GM19397 (cell line): Measurements from ENCODE around the gene FOSL1.
"Not testable (repeated sequence)": the region's sequence is repeated elsewhere in the genome, so short reads cannot be mapped to it uniquely, and the experiment has no call there.

Experiments used
- ATAC-seq: cut with Tn5 transposase; IDR thresholded peaks from one replicate; pipeline ENCODE4 v1.9.1; 2021; ENCODE audit warnings: mild to moderate bottlenecking, moderate library complexity; ENCODE audit not compliant: unreplicated experiment

Gene FOSL1

DNA sequence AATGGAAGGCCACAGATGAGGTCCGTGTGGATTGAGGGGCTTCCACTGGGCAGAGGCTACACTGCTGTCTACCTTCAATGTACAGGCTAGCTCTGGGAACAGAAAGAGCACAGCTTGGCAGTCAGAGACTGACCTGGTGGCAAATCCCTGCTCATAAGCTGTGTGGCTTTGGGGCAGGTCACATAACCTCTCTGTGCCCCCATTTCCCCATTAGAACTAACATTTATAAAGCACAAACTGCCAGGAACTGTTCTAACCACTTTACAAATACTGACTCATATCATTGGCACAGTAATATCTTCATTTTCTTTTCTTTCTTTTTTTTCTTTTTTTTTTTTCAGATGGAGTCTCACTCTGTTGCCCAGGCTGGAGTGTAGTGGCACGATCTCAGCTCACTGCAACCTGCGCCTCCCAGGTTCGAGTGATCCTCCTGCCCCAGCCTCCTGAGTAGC is 3.1 kb downstream of the FOSL1 start:
- no peak for ATAC-seq

DNA sequence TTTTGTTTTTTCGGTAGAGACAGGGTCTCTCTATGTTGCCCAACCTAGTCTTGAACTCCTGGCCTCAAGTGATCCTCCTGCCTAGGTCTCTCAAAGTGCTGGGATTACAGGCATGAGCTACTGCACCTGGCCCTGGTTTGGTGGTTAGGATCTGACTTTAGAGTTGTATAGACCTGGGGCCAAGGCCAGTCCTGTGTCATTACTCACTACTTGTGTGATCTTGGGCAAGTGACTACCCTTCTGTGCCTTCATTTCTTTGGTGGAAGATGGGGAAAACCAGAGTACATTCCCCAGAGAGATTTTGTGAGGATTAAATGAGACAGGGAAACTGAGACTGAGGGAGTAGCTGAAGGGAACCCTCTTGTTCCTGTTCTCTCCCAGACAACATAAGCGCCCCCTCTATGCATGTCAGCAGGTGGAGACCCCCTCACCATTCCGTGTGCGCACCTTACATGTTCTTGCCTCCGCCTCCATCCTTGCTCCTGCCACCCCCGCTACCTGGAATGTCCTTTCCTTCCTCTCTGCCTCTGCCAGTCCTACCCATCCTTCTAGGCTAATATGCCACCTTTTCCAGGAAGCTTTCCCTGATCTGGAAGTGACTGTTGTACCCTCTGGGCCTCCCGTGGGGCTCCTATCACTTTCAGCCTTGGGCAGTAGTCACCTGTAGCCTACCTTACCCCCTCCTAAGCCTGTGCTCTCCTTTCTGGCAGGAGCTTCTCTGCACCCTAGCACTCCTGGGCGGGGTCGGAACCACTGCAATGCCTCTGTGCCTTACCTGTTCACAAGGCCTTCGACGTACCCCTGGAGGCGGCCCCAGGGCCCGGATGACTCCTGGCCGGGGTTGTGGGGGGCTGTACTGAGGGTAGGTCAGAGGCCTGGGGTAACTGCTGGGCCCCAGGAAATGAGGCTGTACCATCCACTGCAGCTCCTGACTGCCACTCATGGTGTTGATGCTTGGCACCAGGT is 3.9 kb downstream of the FOSL1 start:
- ATAC-seq: no peak

DNA sequence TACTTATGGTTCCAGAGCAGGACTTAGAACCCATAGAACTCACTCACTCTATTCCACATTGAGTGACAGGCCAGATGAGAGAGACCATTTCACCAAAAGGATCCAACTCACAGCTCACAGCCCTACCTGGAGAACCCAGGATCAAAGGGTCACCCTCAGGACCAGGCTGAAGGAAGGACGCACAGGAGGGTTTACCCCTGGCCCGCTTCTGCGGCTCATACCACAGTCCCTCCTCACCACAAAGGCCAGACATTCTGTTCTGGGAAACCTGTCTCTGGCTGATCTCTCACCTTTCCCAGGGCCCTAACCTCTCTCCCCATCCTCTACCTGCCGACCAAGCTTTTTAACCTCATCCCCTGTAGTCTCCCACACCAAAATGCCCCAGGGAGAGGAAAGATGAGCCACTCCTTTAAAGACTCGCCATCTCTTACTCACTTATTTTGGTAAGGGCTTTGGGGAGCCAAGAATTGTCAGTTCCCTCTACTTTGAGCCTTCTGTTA is 4.7 kb downstream of the FOSL1 start:
- no peak for ATAC-seq

DNA sequence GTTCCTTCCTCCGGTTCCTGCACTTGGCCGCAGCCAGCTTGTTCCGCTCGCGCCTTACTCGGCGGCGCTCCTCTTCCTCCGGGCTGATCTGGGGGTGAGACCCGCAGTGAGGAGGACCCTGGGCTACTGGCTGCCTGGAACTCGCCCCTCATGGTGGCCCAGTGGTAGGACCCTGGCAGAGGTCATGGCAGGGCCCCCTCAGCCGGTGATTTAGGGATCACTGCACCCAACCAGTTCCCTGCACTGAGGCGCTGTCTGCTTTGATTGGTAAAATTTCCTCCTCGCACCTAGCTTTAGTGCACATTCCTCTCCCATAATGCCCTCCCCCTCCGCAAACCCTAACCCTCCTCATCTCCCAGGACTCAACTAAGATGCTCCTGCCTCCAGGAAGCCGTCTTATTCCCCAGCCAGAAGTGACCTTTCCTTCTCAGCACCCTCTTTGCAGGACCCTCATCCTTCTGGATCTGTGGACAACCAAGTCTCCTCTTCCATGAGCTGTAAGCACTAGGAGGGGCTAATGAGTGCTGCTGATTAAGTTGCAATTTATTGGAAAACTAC is 6.1 kb downstream of the FOSL1 start:
- no peak for ATAC-seq

DNA sequence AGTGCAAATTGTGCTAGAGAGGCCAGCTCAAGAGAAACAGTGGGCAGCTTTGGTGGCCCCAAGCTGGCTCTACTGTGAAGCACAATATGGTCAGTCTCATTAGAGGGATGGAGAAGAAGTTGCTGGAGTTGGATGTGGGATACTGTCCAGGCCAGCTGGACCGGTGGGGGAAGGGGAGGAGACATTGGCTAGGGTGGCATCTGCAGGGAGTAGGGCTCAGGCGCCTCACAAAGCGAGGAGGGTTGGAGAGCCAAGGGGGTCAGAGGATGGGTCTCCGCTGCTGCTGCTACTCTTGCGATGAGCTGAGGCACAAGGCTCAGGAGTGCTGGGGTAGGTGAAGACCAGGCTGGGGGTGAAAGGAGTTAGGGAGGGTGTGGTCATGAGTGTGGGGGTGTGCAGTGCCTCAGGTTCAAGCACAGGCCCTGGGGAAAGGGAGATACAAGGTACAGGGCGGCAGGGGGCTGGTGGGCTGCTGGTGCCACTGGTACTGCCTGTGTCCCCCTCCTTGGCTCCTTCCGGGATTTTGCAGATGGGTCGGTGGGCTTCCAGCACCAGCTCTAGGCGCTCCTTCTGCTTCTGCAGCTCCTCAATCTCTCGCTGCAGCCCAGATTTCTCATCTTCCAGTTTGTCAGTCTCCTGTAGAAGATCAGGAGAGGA is 7.4 kb downstream of the FOSL1 start:
- no peak for ATAC-seq

DNA sequence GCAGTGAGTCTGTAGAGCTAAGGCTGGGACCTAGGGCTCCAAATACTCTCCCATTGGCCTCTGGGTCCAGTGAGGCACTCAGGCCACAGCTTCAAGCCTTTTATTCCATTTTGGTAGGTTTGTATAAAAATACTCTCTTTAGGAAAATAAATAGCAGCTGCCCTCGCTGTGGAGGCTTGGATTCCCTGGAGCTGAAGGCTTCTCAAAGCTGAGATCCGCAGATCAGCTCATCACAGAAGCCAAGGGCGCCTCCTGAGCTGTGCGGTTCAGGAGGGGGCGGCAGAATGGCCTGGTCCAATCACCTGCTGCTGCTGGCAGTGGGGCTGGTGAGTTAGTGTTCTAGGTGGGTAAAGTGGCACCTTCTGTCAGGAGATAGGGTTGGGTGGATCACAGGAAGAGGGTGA is 8.0 kb downstream of the FOSL1 start:
- ATAC-seq: not testable (repeated sequence)

DNA sequence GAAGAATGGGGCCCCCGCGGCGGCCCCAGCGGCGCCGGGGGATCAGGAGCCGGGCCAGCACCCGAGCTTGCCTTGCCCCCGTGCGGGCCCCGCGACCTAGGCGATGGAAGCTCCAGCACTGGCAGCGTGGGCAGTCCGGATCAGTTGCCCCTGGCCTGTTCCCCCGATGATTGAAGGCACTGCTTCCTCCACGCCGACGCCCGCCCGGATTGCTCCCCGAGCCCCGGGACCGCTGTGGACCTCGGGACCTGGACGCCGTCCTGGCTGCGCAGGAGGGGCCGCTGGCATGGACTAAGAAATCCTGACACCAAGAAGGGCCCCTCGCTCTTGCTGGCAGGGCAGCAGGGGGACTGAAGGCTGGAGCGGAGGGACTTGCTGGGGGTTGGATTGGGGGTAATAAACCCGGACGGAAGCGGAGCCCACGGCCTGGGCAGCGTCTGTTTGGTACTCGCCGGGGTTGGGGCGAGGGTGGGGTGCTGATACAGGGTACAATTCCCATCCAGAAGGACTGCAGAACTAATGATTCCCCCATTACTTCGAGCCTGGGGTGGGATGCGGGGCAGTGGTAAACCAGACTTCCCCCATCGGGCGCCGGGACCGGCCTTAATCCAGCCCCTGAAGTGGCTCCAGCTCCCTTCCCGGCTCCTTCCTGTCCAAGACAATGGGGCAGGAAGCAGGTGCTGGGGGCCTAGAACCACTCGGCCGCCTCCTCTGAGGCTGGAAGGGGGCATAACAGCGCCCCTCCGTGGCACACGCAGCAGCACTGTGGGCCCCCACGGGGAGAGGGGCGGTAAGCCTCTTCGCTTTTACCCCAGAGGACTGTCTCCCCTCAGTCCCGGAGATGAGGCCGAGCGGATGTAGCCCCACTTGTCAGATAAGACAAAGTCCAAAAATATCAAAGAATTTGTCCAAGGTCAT is 8.7 kb downstream of the FOSL1 start:
- ATAC-seq: no peak

DNA sequence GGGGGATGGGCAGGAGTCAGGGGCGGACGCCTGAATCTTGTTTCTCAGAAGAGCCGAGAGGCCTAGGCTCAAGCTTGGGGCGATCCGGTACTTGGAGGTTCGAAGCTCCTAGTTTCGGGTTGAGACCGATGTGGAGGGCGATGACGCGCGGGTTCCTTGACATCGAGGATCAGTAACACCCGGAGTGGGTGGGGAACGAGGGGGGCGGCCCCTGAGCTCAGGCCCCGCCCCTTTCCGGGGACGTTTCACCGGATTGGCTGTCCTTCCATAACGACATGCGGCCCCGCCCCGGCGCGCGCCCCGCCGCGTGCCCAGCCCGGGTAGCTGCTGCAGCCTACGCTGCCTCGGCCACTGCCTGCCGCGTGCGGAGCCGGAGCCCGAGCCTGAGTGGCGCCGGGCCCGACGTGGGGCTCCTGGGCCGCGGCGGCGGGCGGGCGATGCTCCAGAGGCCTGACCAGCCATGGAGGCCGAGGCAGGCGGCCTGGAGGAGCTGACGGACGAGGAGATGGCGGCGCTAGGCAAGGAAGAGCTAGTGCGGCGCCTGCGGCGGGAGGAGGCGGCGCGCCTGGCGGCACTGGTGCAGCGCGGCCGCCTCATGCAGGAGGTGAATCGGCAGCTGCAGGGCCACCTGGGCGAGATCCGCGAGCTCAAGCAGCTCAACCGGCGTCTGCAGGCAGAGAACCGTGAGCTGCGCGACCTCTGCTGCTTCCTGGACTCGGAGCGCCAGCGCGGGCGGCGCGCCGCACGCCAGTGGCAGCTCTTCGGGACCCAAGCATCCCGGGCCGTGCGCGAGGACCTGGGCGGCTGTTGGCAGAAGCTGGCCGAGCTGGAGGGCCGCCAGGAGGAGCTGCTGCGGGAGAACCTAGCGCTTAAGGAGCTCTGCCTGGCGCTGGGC is 9.6 kb downstream of the FOSL1 start, which contains the start of gene CCDC85B:
Gene CCDC85B, plus strand, starts transcription at position 350 of the 895 bp plus-strand sequence. Its CDS starts 111 bp downstream, at position 461.
- ATAC-seq: peak; percentile 47

DNA sequence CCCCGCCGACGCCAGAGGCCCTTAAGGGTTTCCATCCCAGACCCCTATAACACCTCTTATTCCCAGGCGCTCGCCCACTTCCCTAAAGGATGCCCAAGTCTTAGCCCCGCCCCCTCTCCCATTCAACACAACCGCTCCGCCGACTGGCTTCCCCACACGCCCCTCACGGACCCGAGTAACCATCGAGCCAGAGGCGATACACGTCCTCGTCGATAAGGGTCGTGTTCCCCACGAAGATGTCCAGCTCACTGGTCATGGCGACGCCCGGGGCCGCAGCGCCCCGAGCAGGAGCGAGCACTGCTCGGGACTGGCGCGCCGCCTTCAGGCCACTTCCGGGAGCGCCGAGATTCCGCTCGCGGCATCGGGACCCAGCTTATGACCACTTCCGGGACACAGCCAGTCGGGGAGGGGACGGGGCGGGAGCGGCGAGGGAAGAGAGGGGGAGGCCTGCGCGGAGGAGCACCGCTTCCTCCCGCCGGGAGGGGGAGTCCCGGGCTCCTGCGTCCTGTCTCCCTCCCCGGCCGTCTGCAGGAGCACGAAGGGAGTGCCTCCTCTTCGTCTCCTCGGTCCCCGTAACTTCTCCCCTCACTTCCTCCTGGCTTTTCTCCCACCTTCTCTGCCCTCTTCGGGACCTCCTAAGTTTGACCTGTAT is 11.9 kb downstream of the FOSL1 start, which contains the start of gene FIBP:
Gene FIBP, minus strand, starts transcription at position 309 of the 652 bp plus-strand sequence. Its CDS starts 53 bp downstream, at position 256.
- peak; percentile 55 for ATAC-seq

DNA sequence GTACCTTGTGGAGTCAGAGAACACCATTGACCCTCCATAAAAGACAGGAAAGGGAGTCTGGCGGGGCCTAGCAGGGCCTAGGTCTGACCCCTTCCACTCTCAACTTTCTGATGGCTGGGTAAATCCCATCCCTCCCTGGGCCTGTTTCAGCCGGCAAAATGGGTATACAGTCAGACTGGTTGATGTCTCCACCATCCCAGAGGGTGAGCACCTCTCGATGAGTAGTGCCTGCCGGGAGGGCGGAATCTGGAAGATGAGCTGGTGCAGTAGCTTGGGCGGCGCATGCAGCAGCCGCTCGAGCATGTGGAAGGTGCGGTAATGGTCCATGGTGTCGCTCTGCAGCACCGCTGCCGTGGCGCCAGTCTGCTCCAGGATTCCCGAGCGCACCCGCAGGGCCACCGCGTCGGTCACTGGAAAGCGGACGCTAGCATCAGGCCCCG is 12.4 kb downstream of the FOSL1 start:
- ATAC-seq: no peak

DNA sequence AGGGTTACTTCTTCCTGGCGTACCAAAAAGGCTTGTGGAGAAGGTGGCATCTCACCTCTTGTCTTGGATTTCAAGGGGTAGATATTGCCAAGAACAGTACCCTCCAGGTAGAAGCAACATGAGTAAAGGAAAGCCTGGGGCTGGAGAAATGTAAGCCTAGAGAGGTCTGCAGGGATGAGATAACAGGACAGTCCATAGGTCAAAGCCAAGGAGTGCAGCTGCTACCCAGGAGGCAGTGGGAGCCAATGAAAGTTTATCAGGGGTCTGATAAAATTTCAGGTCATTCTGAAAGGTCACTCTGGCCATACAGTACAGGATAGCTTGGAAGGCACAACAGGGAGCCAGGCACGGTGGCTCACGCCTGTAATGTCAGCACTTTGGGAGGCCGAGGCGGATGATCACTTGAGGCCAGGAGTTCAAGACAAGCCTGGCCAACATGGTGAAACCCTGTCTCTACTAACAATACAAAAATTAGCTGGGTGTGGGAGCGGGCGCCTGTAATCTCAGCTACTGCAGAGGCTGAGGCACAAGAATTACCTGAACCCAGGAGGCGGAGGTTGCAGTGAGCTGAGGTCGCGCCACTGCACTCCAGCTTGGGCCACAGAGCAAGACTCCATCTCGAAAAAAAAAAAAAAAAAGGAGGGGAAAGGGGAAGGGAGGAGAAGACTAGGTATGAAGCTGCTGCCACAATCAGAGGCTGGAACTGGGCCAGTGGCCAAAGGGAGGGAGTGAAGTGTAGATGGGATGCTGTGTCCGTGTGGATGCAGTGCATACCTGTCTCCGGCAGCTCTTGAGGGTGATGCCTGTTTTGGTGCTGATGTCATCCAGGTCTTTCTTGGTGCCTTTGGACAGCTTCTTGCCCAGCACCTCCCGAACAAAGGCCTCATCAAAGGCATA is 13.1 kb downstream of the FOSL1 start:
- ATAC-seq: no peak

DNA sequence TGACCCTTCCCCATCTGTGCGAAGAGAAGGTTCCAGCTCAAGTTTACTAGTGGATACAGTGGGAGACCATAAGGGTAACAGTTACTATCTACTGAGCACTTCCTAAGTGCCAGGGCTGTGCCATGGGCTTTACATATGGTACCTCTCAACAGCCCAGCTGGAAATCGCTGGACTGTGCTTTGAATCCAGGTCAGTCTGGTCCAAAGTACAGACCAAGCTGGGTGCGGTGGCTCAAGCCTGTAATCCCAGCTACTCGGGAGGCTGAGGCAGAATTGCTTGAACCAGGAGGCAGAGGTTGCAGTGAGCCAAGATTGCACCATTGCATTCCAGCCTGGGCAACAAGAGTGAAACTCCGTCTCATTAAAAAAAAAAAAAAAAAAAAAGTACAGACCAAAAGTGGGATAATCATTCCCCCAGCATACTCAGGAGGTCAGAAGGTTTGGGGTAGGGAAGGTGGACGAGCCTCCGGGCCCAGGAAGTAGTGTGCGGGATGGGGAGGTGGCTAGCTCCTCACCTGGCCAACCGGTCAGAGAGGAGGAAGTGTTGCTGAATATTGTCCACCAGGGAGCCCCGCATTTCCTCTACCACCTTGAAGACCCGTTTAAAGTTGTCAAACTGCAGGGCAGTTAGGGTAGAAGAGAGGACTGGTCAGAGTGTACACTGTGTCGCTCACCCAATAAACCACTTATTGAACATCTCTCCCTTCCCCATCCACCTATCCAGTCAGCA is 14.2 kb downstream of the FOSL1 start:
- ATAC-seq: no peak

DNA sequence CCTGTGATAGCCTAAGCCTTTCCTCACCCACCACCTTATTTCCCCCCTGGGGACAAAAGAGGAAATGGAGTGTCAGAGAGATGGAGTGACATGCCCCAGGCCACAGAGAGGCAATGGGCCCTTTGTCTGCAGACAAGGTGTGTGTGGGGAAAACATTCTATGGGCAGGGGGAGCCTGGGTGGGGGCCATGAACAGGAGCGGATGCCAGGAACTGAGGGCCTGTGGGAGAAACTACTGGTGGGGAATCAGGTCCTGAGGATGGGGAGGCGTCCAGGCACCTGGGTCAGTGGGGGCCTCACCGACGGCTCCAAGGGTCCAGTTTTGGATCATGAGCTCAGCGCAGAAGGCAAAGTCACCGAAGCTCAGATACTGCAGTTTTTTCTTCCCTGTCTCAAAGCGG is 15.0 kb downstream of the FOSL1 start:
- no peak for ATAC-seq

DNA sequence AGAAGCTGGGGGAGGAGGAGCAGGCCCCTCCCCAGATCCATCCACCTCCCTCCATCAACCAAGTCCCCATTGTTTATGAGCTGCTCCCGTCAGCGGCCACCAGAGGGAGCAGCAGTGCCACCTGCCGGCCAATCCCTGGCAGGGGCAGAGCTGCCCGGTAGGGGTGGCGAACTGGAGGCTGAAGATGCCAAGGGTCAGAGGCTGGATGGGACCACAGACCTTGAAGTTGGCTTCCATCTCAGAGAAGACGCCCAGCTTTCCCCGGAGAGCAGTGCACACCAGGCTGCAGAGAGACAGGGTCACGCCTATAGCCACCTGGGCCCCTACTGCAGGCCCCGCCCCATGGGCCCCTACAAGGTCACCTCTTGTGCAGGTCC is 15.5 kb downstream of the FOSL1 start:
- ATAC-seq: no peak

DNA sequence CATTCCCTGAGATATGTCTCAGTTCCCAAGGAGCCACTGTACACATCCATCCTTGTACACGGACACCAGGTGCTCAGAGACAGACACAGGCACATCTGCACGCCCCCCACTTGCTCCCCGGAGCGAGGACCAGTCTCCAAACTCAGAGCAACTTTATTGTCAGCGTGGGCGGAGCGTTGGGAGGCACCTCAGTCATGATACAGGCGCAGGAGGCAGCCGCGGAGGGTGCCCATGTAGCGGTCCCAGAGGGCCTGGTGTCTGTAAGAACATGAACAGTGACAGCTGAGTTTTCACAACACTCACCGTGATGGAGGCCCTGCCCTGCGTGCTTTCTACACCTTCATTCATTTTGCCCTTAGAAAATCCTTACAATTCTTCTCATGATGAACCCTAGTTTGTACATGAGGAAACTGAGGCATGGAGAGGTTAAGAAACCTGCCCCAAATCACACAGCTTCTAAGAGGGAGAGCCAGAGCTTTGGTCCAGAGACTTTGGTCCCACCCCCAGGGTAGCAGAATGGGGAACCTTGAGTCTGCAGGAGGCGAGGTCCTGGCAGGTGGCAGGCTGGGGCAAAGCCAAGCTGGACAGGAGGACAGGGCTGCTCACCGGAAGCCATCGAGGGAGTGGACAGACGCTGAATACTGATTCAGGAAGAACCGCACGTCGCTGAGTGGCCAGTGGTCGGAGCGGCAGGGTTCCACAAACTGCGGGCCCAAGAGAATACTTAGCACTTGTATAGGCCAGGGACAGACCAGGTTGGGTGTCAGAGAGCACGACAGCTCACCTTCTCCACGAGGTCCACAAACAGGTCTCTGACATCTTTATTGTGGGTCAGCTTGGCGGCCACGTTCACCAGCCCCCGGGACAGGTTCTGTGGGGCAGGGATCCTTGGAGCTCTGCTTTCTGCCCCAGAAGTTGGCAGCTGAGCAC is 16.1 kb downstream of the FOSL1 start:
- no peak for ATAC-seq
